Measurements from ENCODE around the gene WNT8A.

GRCh38 chr5:138095100-138095907 is 11.5 kb downstream of the WNT8A start:
- no peak for TF ChIP-seq CTCF (IDR thresholded peaks at IDR 0.05)
- TF ChIP-seq POLR2A (IDR thresholded peaks at IDR 0.05), result no peak
